Renal cortex interstitium (tissue), 11 donors: ENCODE results near the gene LHPP. TPM values are rescaled to one million over a fixed set of nuclear protein-coding genes. Genes with fewer than 3 reads are reported as not detected.

Source experiments
- DNase-seq, 11 donors: peaks; one replicate each; pipeline ENCODE4 v3.0.0-alpha.2; 2013; ENCODE audit warnings: low read depth in 9 of 11, low spot score in 4 of 11; ENCODE audit errors: extremely low read depth in 1 of 11
- polyA plus RNA-seq, 3 donors: library from polyadenylated mRNA; unstranded; fragments of 120-200 nt; gene quantifications; one replicate each; pipeline ENCODE4 v1.2.1, GENCODE V29; 2013; ENCODE audit not compliant: insufficient read length in 3 of 3

Gene LHPP
- polyA plus RNA-seq, 3 donors = 16.5 to 24.8 (median 22.0) TPM

DNA sequence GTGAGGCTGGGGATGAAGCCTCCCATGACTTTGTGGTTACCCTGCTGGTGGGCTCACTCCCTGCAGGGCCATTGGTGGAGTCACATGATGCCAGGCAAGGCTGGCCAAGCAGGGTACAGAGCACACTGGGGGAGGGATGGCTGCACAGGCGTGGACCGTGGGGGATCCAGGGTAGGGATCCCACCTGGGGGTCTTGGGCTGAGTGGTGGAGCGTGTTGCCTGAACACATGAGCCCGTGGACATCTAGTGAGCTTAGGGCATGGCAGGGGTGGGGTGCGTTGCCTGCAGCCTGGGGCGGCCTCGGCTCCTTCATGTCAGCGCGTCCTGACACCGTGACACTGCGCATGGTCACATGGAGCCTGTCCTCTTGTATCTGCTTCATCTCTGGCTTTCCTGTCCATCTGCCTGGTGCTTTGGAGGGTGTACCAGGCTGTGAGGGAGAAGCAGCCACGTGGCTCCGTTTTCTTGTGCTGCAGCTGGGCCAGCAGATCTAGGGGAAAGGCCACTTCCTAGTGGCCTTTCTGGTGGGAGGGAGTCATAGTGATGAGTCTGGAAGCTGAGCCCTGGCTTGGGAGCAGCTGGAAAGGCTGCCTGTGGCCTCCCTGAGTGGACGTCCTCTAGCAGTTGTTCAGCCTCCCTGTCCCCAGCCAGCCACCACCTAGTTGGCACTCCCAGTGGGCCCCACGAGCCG, 96.2 kb downstream of the LHPP start:
- DNase-seq = no peak

DNA sequence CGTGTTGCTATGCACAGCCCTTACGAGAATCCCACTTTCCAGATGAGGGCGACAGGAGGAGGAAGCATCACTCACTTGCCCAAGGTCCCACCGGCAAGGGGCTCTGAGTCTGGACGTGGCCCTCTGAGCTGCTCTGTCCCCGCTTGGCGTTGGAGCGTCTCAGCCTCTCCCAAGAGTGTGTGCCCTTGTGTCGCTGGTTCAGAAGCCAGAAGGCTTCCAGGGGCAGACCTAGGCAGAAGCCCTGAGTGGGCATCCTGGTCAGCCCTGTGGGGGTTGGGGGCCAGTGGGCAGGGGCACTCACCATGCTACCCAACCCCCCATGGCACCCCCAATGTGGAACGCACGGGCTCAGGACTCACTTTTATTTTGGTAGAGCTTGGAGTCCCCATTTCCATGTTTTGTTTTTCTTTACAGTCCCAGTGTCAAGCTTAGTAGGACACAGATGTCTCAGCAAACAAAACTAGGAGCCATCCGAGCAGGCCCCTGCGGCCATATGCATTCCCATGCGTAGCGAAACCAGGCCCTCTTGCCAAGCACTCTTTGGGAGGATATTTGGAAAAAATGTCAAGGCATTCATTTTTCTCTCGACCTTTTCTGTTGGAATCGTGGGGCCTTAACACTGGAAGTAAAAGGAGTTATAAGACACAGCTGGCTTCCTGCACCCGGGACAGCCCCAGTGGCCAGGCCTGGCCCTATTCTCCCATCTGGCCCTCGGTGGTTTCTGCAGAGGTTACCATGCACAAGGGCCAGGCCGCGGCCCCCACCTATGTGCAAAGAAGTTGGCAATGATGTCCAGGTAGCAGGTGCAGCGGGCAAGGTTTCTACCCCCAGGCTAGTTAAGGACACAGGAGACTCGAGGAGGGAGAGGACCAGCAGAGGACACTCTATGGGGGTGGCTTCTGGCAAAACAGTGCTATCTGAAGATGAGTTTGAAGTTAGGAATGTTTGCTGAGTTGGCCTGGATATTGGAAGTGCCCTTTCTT, 97.0 kb downstream of the LHPP start:
- DNase-seq = peak in 1 of 11 donors; percentile 40

DNA sequence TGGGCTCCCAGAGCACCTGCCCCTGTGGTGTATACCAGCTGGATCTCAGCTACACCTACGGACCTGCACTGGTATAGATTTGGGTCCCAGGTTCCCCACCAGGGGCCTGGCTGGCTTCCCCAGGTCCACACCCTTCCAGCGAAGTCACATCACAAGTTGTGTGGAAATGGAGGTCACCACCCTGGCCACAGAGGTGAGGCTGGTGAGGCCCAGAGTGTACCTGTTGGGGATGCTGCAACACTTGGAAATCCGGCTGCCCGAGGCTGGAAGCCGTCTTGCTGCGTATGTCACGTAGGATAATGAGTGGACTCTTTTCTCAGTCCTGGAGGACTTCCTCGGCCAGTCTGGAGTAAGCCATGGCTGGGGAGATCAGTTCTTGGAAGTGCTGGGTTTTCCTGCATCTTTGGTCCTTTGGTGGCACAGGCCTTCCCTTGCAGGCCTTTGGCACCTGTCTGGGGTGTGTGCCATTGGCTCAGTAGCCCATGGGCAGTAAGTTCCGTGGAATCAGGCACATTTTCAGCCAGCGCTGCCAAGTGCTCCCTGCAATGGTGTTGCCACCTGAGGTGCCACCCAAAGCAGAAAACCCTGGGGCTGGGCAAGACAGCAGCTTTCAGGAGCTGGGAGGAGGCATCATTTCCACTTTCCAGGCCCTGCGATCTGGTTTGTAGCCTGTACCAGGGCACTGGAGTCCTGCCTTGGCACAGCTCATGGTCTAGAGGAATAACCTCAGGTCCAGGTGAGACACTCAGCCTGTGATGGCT, 97.9 kb downstream of the LHPP start:
- no peak for DNase-seq

DNA sequence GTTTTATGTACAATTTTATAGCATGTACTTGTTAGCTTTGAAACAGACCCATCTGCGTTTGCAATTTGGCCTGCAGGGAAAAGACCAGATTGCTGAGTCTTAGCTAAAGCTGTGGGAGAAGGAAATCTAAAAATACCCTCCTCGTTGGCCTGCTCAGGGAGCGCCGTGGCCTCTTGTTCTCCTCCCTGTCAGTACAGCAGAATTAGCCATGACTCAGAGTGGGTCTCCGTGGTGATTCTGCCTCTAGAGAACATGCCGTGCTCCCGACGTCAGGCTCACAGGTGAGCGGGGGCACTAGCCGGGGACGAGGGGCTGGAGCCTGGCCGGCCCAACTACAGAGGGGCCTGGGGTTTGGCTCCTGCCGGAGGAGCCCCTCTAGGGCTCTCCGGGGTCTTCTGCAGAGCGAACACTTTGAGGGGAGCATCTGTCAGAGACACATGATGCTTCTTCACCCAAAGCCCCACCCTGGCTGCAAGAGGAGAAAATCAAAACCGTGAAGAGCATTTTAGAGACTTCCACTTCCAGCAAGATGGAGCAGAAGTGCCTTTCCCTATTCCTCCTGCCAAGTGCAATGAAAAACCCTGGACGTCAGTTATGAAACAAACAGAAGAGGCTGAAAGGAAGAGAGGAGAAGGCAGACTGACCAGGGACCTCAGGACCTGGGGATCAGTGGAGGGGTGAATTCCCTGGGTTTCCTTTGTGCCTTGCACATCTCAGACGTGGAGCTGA, 98.9 kb downstream of the LHPP start:
- peak in 3 of 11 donors; percentile 42 to 53 (median 45) for DNase-seq

DNA sequence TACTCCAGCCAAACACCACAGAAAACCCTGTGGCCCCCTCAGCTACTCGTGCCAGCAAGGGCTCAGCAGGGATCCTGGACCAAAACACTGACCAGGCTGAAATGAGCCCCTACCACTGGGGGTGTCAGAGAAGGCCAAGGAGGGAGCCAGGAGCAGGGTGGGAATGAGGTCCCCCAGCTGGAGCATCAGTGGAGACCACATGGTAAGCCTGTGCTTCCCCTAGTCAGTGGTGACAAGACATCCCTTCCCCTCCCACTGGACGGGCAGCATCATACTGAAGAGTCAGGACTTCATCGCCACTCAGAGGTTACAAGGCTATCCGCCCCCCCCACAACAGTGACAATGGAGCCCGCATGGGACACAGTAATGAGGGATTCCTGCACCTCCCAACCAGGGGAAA, 99.6 kb downstream of the LHPP start:
- DNase-seq = no peak

DNA sequence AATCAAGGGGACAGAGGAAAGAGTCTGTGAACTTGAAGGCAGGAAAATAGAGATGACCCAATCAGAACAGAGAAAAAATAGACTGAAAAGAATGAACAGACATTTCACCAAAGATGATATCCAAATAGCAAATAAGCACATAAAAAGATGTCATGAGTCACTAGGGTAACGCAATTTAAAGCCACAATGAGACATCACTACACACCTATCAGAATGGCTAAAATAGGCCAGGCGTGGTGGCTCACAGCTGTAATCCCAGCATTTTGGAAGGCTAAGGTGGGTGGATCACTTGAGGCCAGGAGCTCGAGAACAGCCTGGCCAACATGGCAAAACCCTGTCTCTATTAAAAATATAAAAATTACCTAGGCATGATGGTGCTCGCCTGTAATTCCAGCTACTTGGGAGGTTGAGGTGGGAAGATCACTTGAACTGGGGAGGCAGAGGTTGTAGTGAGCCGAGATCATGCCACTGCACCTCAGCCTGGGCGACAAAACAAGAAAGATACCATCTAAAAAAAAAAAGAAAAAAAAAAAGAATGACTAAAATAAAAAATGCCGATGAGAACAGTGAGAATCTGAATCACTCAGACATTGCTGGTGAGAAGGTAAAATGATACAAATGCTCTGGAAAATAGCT, 100.9 kb downstream of the LHPP start:
- no peak for DNase-seq

DNA sequence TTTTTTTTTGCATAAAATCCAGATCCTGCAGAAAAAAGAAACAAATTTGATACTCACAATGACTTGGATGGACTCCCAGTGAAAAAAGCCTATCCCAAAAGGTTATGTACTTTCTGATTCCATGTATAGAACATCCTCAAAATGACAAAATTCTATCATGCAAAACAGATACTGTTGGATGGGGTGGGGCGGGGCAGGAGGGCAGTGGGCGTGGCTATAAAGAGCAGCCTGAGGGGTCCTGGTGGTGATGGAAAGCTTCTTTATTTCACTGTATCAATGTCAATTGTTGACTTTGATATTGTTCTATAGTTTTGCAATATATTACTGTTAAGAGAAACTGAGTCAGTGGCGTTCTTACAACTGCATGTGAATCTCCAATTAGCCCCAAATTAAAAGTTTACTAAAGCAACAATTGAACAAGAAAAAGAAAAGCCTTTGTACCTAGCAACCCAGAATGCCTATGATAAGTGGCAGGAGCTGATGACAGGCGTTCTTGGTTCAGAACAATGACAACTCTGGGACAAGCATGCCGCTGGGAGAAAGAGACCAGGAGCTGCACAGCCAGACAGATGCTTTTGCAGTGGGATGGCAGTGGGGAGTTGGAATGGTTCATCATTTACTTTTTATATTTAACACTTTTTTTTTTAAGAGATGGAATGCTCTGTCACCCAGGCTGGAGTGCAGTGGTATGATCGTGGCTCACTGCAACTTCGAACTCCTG, 101.9 kb downstream of the LHPP start:
- no peak for DNase-seq

DNA sequence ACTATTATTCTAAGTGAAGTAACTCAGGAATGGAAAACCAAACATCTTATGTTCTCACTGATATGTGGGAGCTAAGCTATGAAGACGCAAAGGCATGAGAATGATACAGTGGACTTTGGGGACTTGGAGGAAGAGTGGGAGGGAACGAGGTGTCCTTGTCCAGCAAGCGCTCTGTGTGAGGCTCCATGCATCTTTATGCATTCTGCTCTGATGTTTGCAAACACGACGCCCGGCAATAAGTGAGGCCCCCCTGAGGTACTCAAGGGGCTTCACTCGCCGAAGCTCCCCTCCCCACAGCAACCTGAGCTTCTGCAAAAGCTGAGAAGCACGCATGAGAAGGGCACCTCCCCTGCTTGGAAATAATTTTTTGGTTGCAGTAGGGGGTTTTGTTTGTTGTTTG, 103.3 kb downstream of the LHPP start:
- DNase-seq = no peak

DNA sequence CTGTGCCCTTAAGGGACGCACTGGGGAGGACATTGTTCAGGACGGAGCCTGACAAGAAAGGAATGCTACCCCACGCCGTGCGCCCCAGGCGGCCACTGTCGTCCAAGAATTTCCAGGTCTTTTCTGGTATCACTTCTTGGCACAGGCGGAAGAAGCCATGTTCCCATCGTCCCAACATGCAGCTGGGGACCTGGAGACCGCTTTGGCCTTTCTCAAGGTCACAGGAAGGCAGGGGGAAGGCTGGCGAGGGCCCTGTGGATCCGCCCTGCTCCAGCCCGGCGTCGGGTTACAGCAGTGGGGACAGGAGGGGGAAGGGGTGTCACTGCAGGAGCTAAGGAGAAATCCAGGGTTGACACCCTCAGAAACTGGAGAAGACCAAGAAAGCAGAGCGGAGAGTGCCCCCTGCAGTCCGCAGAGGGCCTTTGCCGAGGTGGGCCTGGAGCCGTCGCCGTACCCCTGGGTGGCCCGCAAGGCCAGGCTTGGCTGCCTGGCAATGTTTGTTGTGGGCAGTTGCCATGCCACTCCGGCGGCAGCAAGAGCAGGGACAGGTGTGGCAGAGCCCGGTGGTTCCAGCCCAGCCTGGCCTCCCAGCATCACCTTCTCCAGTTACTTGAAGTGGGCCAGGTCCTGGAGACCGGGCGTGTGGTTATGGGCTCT, 104.1 kb downstream of the LHPP start:
- DNase-seq = peak in 9 of 11 donors; percentile 35 to 72 (median 65)

DNA sequence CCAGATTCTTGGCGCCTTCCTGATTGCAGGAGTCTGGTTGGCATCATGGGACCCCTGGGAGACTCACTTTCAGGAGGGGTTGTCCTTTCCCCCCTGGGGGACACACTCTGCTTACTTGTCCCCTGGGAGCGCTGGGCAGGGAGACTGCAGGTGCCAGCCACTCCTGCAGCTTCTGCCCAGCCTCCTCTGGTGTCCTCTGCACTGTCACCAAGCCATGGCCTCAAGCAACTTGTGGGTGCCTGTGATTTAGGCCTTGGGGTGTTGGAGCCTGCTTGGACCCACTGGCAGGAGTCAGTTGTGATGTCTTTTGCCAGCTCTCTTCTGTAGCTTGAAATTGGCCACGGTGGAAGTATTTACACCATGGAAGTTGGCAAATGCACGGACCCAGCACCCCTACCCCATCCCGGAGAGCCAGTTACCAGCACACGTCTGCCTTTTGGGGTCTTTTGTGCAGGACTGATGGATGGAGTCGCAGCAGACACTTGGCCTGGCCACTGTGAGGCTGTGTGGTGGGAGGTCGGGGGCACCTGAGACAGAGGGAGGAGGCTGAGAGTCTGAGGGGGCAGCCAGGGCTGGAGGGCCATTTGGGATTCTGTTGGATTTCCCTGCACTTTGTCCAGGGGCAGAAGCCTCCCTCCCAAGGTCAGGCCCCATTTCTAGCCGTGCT, 104.7 kb downstream of the LHPP start:
- no peak for DNase-seq

DNA sequence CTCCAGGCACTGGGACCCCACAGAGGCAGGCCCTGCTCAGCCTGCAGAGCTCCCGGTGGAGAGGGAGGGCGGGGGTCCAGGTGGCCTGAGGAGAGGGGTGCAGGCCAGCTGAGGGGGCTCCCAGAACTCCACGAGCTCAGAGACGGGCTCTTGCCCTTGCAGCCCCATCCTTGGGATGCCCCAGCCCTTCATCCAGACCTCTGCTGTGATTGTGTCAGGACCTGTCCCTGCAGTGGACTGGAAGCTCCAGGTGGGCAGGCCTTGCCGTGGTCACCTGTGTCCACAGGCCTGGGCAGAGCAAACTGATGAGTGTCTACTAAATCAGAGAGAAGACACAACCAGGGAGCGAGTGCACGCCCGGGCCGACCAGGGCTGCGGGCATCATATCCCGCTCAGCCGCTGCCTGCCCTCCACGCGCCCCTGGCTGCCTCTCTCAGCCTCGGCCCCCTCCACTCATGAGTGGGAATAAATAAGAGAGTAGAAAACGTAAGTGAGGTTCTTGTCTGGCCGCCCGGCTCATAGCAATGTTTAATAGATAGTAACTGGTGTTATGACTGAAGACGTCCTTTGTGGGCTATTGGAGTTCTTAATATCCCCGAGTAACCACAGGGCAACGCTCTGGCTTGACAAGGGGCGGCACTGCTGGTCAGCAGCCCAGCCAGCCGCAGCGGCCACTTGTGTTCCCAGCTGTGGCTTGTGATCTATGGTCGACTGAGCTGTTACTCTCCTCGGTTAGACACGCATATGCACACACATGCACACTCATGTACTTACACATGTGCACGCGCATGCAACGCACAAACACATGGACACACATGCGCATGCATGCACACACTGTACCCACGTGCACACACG, 105.6 kb downstream of the LHPP start:
- no peak for DNase-seq

DNA sequence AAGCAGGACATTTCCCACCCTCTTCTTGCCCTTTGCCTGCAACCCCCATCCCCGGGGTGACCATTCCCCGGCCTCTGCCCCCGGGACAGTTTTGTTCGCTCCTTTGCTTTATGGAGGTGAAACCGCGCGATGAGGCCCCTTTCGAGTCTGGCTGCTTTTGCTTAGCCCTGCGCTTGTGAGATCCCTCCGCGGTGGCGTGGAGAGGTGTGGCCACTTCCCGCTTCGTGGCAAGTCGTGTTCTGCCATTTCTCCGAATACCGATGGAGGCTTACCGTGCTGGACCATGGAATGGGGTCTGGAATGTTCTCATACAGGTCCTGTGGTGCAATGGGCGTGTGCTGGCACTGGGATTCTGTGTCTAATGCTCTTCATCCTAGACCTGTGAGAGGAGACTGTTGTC, 106.7 kb downstream of the LHPP start:
- DNase-seq = no peak

DNA sequence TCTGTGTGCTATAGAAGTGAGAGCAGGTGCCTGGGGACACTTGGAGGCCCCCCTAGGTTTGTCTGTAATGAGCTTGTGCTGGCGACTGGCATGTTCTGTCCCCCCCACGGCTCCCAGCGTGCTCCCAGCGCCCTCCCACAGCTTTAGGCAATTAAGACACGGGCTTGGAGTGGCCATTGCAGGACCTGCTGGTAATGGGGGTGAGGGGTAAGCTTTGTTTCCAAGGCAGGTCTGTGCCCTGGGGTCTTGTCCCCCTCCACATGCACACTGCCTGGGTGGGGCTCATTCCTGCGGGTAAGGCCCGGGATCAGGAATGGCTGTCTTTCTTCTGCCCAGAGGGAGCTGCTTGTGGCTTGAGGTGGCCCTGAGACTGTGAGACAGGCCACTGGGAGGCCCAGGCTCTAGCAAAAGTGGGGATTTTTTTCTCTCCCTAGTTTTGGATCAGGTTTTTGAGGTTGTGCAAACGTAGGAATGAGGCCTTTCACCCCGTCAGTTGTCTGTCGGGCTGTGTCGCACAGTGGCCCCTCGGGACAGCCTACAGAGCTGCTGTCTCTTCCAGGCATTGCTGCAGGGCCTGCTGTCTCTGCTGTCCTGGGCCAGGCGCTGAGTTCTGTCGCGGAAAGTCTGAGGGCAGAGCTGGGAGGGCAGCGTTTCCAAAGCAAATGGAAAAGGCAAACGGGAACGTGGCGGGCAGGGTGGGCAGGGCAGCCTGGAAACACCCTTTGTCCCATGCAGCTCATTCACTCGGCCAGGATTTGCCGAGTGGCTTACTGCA, 107.4 kb downstream of the LHPP start:
- no peak for DNase-seq

DNA sequence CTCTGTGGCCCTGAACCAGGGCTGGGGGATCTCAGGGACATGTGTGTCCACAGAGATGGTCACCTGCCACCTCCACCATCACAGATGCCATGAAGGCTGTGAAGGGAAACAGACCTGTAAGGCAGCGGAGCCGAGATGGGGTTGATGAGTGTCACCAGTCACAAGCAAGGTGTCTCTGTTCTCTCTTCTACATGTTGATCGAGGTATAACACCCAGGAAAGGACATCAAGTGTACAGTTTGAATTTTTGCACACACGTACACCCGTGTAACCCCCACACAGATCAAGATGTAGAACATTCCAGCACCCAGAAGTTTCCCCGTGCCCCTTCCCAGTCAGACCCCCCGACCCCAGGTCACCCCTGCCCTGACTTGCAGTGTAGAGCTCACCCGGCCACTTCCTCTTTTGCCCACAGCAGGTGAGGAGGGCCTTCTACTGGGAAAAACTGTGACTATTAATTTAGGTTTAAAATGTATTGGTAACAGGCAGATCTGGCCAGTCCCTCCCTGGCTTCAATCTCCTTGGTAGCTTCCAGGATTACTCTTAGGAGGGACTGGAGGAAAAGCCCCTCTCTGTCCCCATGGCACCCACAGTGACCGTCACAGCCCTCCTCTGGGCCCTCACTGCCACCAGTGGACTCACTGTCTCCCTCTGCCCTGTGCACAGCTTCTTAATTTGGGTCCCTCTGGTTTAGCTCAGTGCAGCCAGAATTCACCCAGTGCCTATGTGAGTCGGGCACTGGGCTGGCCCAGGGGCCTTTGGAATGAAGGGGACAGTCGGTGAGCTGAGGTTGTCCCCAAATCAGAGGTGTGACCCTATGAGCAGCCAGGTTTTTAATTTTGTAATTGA, 108.2 kb downstream of the LHPP start:
- DNase-seq = no peak
